Fibroblast of gingiva (primary cell): Measurements from ENCODE around the gene CTSH.
"Not testable (repeated sequence)": the region's sequence is repeated elsewhere in the genome, so short reads cannot be mapped to it uniquely, and the experiment has no call there.

Source experiments
- DNase-seq: peaks from one replicate; pipeline ENCODE4 v3.0.0-alpha.2; 2011; ENCODE audit warnings: low read depth

CTSH gene

DNA sequence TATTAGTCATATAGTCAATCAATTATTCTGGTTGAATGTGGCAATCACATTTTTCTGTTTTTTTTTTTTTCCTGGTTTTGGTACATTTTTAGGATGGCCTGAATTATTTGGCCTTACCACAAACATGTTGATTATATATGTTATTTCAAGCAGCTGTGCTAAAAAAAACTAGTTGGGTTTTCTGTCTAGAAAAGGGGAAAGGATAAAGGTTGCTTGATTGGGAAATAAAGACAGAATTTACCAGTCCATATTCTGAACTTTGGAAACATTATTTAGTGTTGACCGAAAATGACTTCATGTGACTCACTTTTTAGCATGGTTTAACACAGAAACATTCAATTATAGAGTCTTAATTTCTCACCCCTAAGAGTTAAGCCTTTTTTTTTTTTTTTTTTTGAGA is 64.0 kb downstream of the CTSH start:
- peak; percentile 78 for DNase-seq

- DNase-seq, result peak; percentile 52
Measured at GRCh38 chr15:78880242-78880533, 64.7 kb downstream of the CTSH start.

DNA sequence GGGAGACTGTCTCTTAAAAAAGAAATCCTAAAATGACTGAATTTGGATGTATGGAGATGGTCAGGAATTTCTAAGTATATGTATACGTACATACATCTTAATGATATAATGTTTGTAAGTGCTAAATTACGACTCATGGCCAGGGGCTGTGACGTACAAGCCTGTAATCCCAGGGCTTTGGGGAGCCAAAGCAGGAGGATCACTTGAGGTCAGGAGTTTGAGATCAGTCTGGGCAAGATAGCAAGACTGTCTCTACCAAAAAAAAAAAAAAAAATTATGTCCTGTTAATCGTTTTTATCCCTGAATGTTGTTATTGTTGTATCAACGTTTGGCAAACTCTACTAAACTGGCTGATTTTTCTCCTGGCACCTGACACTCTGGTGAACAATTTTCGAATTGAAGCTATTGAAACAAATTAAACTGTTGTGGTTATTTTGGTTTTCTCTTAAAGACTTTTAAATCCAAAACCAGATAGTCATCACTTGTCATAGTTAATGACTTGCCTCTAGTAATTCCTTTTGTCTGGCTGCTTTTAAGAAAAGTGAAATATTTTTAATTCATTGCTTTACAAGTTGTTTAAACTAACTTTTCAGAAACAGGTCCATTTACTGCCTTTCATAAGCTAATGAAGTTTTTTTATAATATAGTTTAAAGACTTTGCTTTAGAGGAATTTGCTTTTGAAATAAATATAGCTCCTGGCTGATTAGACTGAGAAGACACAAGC is 65.2 kb downstream of the CTSH start:
- no peak for DNase-seq

DNA sequence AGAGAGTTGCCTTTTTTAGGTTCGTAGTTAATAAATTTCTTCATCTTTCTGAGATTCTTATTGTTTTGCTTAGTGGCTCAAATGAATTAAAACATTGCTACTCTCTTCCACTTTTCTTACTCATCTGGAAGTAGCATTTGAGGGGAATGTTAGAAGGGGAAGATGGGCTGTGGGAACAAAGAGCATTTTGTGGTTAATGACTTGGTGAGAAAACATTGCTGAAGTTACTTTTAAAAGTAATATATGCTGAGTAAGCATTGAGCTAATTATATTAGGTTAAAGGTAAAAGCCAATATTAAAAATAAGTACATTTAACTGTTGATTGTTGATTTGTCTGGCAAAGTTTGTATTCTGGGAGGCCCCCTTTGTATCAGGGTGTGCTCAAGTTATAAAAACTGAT is 66.5 kb downstream of the CTSH start:
- DNase-seq, result peak; percentile 29

- not testable (repeated sequence) for DNase-seq
Measured at GRCh38 chr15:78876954-78877353, 67.9 kb downstream of the CTSH start.

- no peak for DNase-seq
Measured at GRCh38 chr15:78875107-78875914, 69.5 kb downstream of the CTSH start.

- peak; percentile 28 for DNase-seq
Measured at GRCh38 chr15:78873793-78874765, 70.8 kb downstream of the CTSH start.

DNA sequence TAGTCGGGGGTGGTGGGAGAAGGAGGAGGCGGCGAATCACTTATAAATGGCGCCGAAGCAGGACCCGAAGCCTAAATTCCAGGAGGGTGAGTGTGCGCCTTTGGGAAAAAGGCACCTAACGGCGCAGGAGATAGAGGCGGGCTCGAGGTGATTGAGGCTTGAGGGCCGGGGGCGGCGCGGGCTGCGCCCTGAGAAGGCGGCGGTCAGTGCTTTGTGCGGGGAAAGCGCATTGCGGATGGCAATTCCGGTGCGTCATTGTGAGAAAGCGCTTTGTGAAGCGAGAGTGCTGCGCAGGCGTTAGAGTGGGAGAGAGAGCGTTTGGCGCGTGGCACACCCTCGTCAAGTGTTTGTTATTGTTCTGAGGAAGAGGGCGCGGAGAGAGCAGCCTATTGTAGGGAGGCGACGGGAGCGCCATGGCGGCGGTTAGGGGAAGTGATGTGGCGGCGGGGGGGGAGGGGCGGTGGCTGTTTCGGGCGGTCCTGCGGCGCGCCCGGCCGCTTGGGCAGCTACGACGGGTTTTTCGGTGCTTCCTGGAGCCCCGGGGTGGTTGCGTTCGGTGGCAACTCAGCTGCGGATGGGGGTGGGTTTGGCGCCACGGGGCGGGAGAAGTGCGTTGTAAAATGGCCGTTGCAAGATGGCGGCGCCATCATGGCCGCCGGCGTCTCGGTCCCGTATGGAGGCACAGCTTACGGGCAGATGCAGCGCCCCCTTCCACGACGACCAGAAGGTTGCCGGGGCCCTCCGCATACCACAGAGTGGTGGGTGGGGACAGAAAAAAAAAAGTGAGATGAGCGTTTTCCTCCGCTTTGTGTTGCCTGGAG is 71.7 kb downstream of the CTSH start:
- DNase-seq, result peak; percentile 92

GRCh38 chr15:78872155-78872971 is 72.5 kb downstream of the CTSH start, which contains the start of gene MORF4L1:
Gene MORF4L1, plus strand, starts transcription at chr15:78872890. Its CDS starts 128 bp downstream, at chr15:78873018.
- peak; percentile 97 for DNase-seq

DNA sequence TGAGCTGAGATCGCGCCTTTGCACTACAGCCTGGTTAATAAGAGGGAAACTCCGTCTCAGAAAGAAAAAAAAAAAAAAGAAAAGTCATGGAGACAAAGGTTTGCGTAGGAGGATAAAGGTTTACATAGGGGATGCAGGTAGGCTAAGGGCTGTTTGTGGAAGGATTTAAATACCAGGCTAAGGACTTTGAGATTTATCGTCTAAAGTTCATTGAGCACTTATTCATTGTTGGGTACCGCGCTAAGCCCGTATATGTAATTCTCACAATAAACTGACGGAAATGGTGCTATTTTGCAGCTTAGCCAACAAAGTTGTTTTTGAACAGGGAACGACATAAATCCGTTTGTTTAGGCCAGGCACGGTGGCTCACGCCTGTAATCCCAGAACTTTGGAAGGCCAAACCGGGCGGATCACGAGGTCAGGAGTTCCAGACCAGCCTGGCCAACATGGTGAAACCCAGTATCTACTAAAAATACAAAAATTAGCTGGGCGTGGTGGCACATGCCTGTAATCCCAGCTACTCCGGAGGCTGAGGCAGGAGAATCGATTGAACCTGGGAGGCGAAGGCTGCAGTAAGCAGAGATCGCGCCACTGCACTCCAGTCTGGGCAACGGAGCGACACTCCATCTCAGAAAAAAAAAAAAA is 73.2 kb downstream of the CTSH start:
- not testable (repeated sequence) for DNase-seq
